Coronary artery (tissue), 2 donors: ENCODE results near the gene ARHGAP10.
"Not testable (repeated sequence)": the region's sequence is repeated elsewhere in the genome, so short reads cannot be mapped to it uniquely, and the experiment has no call there.

Experiments used
- DNase-seq: peaks from one replicate; pipeline ENCODE4 v3.0.0-alpha.2; 2017; ENCODE audit warnings: low spot score
- H3K27ac ChIP-seq, 2 donors: fragments of 200-600 bp; sonication (generic); one replicate each; pipeline ENCODE4 v1.5.1; 2016 to 2019
- H3K4me3 ChIP-seq: fragments of 200-600 bp; sonication (generic); 2 replicates; pipeline ENCODE4 v1.5.1; 2016; ENCODE audit warnings: mild to moderate bottlenecking, moderate library complexity
- CTCF ChIP-seq: fragments of 200-600 bp; sonication (generic); IDR thresholded peaks from one replicate; pipeline ENCODE4 v1.5.1; 2019; ENCODE audit warnings: antibody characterized with exemption

ARHGAP10 gene

GRCh38 chr4:147909225-147909624 is 177.3 kb downstream of the ARHGAP10 start:
- Histone ChIP-seq H3K27ac (no peak overlapping the region), H3K4me3 (no peak overlapping the region)
- TF ChIP-seq CTCF = no peak
- no peak for DNase-seq

- TF ChIP-seq CTCF = no peak
- DNase-seq = no peak
- no peak overlapping the region for H3K4me3 ChIP-seq
- no peak overlapping the region for H3K27ac ChIP-seq
Observed at GRCh38 chr4:147910315-147910714, 178.4 kb downstream of the ARHGAP10 start.

- not testable (repeated sequence) for H3K27ac ChIP-seq, H3K4me3 ChIP-seq, DNase-seq
Observed at GRCh38 chr4:147912106-147912505, 180.2 kb downstream of the ARHGAP10 start.

- no peak overlapping the region for H3K4me3 ChIP-seq
- no peak for TF ChIP-seq CTCF
- H3K27ac ChIP-seq = no peak overlapping the region
- DNase-seq = no peak
Observed at GRCh38 chr4:147913137-147913536, 181.2 kb downstream of the ARHGAP10 start.

- no peak overlapping the region for H3K4me3 ChIP-seq
- TF ChIP-seq CTCF = no peak
- no peak for DNase-seq
- H3K27ac ChIP-seq = peak overlapping the region in 1 of 2 donors; percentile 39
Observed at GRCh38 chr4:147916351-147916750, 184.5 kb downstream of the ARHGAP10 start.

- Histone ChIP-seq H3K27ac (no peak overlapping the region), H3K4me3 (no peak overlapping the region)
- no peak for TF ChIP-seq CTCF
- no peak for DNase-seq
Observed at GRCh38 chr4:147923381-147923780, 191.5 kb downstream of the ARHGAP10 start.

- no peak overlapping the region for H3K4me3 ChIP-seq
- DNase-seq = no peak
- TF ChIP-seq CTCF = no peak
- no peak overlapping the region for H3K27ac ChIP-seq
Observed at GRCh38 chr4:147923854-147924253, 192.0 kb downstream of the ARHGAP10 start.
